NT2/D1 (cell line): ENCODE data around the gene CUTC.

Experiments
- DNase-seq: peaks from one replicate; pipeline ENCODE4 v3.0.0-alpha.2; 2011; ENCODE audit warnings: low read depth, low spot score
- H3K27me3 ChIP-seq: 2 replicates; pipeline ENCODE4 v1.6.0; 2011; ENCODE audit warnings: mild to moderate bottlenecking; ENCODE audit not compliant: insufficient read length, insufficient read depth
- H3K36me3 ChIP-seq: 2 replicates; pipeline ENCODE4 v1.6.1; 2011; ENCODE audit warnings: mild to moderate bottlenecking, low read length, mixed read lengths; ENCODE audit not compliant: insufficient read depth, insufficient read length
- H3K4me1 ChIP-seq: 2 replicates; pipeline ENCODE4 v1.5.1; 2011; ENCODE audit not compliant: insufficient read depth, insufficient read length
- H3K4me3 ChIP-seq: 2 replicates; pipeline ENCODE4 v1.5.1; 2011; ENCODE audit warnings: low read depth; ENCODE audit not compliant: insufficient read length
- H3K9ac ChIP-seq: 2 replicates; pipeline ENCODE4 v1.6.0; 2011; ENCODE audit warnings: low read depth; ENCODE audit not compliant: insufficient read length
- H3K9me3 ChIP-seq: 2 replicates; pipeline ENCODE4 v1.5.1; 2011; ENCODE audit warnings: mild to moderate bottlenecking, low read length; ENCODE audit not compliant: insufficient read depth
- SUZ12 ChIP-seq: IDR thresholded peaks from 2 replicates; pipeline ENCODE4 v1.6.1; 2011; ENCODE audit not compliant: insufficient read length, insufficient read depth; ENCODE audit errors: extremely low read depth
- YY1 ChIP-seq: IDR thresholded peaks from 2 replicates; pipeline ENCODE4 v1.6.1; 2011; ENCODE audit not compliant: insufficient read length, insufficient read depth
- ZNF274 ChIP-seq: IDR thresholded peaks from 2 replicates; pipeline ENCODE4 v1.6.1; 2011; ENCODE audit warnings: mild to moderate bottlenecking, low read depth, low read length

CUTC gene

GRCh38 chr10:99796928-99797327 is 64.9 kb downstream of the CUTC start:
- no peak overlapping the region for H3K4me3 ChIP-seq
- no peaks in the 10 kb centered on the region for H3K36me3 ChIP-seq

GRCh38 chr10:99798031-99798430 is 66.0 kb downstream of the CUTC start:
- Histone ChIP-seq H3K4me3 (no peak overlapping the region), H3K9me3 (no peaks in the 10 kb centered on the region), H3K4me1 (no peaks in the 10 kb centered on the region), H3K27me3 (no peaks in the 10 kb centered on the region), H3K36me3 (no peaks in the 10 kb centered on the region), H3K9ac (no peak overlapping the region)
- TF ChIP-seq ZNF274 (no peak), YY1 (no peak)
- DNase-seq = no peak

More at GRCh38 chr10:99796928-99797327, 64.9 kb downstream of the CUTC start:
- no peak overlapping the region for H3K9ac ChIP-seq
- no peaks in the 10 kb centered on the region for H3K27me3 ChIP-seq
- no peaks in the 10 kb centered on the region for H3K9me3 ChIP-seq
- no peaks in the 10 kb centered on the region for H3K4me1 ChIP-seq
- TF ChIP-seq ZNF274 (no peak), YY1 (no peak), SUZ12 (no peak)
- no peak for DNase-seq

- no peak overlapping the region for H3K9ac ChIP-seq
- H3K27me3 ChIP-seq = no peaks in the 10 kb centered on the region
- TF ChIP-seq ZNF274 (no peak), SUZ12 (no peak), YY1 (no peak)
- H3K4me3 ChIP-seq = no peak overlapping the region
- DNase-seq = no peak
- H3K36me3 ChIP-seq = no peaks in the 10 kb centered on the region
- no peaks in the 10 kb centered on the region for H3K9me3 ChIP-seq
- no peaks in the 10 kb centered on the region for H3K4me1 ChIP-seq
Observed at GRCh38 chr10:99798920-99799319, 66.9 kb downstream of the CUTC start.

GRCh38 chr10:99799613-99800012 is 67.6 kb downstream of the CUTC start:
- no peak overlapping the region for H3K9ac ChIP-seq
- H3K4me3 ChIP-seq = no peak overlapping the region
- H3K9me3 ChIP-seq = no peaks in the 10 kb centered on the region
- no peak for DNase-seq
- no peaks in the 10 kb centered on the region for H3K27me3 ChIP-seq
- H3K4me1 ChIP-seq = no peaks in the 10 kb centered on the region
- H3K36me3 ChIP-seq = no peaks in the 10 kb centered on the region
- TF ChIP-seq YY1 (no peak), ZNF274 (no peak), SUZ12 (no peak)

DNA sequence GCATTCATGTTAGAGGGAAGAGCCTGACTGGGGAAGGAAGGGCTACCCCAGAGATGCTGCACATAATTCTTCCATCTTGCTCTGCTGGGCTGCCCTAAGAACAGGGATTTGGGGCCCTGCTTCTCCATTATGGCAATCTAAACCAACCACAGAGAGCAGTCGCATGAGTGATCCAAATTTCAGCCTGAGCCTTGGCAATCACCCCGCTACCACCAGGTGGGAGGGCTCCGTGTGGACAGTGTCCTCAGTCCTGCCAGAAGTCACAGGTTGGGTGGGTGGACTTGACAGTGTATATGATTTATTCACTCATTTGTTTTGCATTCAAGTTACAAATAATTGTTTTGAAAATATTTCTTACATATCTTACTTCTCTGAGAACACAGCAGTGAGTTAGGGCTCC is 72.4 kb downstream of the CUTC start:
- no peak for DNase-seq

DNA sequence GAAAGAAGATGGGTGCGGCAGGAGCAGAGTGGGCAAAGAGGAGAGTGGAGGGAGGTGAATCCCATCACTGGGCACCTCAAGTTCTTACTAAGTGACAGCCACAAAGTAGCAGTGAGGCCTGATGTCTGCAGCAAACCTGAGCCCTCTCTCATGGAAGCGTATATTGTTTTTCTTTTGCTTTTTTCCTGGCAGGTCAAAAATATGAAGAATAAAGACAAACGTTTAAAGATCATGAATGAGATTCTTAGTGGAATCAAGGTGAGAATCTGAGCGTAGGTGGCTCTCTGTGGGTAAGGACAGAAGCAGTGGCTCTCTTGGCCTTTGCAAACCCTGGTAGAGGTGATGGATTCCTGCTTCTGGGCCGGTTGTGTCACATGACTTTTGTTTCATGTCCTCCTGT is 73.2 kb downstream of the CUTC start:
- TF ChIP-seq SUZ12 = no peak
- TF ChIP-seq YY1 = no peak
- no peak for TF ChIP-seq ZNF274
- Histone ChIP-seq H3K4me1 (no peaks in the 10 kb centered on the region), H3K36me3 (no peaks in the 10 kb centered on the region), H3K9ac (no peak overlapping the region), H3K27me3 (no peaks in the 10 kb centered on the region), H3K9me3 (no peaks in the 10 kb centered on the region), H3K4me3 (no peak overlapping the region)
- DNase-seq = no peak

More for the DNA sequence above, 72.4 kb downstream of the CUTC start:
- H3K4me1 ChIP-seq = no peaks in the 10 kb centered on the region
- no peaks in the 10 kb centered on the region for H3K36me3 ChIP-seq
- no peak overlapping the region for H3K9ac ChIP-seq
- H3K9me3 ChIP-seq = no peaks in the 10 kb centered on the region
- H3K27me3 ChIP-seq = no peaks in the 10 kb centered on the region
- TF ChIP-seq YY1 (no peak), SUZ12 (no peak), ZNF274 (no peak)
- H3K4me3 ChIP-seq = no peak overlapping the region
